SH-SY5Y (cell line): Measurements from ENCODE around the gene PNLDC1.

Experiments
- GATA2 ChIP-seq: IDR thresholded peaks from 2 replicates; pipeline ENCODE4 v1.6.1; 2011; ENCODE audit warnings: mild to moderate bottlenecking, low read depth, low read length
- GATA3 ChIP-seq: IDR thresholded peaks from 2 replicates; pipeline ENCODE4 v1.6.1; 2011; ENCODE audit warnings: low read depth, mild to moderate bottlenecking, low read length, moderate library complexity

- no peak for TF ChIP-seq GATA3
- no peak for TF ChIP-seq GATA2
Observed at GRCh38 chr6:159777240-159777904, 22.7 kb upstream of the PNLDC1 start.
